PC-3 (cell line): ENCODE measurements around the gene GSN.

Experiments
- CTCF ChIP-seq: fragments of 300-600 bp; sonication (generic); conservative IDR thresholded peaks from 2 replicates; pipeline ENCODE4 v1.5.1; 2017; ENCODE audit warnings: antibody characterized with exemption, low read depth, mild to moderate bottlenecking, low read length
- EZH2 ChIP-seq: fragments of 300-600 bp; sonication (generic); IDR thresholded peaks from one replicate; pipeline ENCODE4 v1.6.1; 2017; ENCODE audit warnings: antibody characterized with exemption, mild to moderate bottlenecking, low read length; ENCODE audit not compliant: unreplicated experiment

- no peak for TF ChIP-seq CTCF
- TF ChIP-seq EZH2, result no peak
These were observed 28.5 kb downstream of the GSN start for GRCh38 chr9:121296213-121297127.
